ENCODE results near the gene SKI. TPM values are rescaled to one million over a fixed set of nuclear protein-coding genes. Genes with fewer than 3 reads are reported as not detected.
"Not testable (repeated sequence)": the region's sequence is repeated elsewhere in the genome, so short reads cannot be mapped to it uniquely, and the experiment has no call there.

Gene SKI
- total and polyA plus RNA-seq, 2 of the 4 experiments (the other 2 are of a cell fraction) = 2.3 to 20.1 TPM

DNA sequence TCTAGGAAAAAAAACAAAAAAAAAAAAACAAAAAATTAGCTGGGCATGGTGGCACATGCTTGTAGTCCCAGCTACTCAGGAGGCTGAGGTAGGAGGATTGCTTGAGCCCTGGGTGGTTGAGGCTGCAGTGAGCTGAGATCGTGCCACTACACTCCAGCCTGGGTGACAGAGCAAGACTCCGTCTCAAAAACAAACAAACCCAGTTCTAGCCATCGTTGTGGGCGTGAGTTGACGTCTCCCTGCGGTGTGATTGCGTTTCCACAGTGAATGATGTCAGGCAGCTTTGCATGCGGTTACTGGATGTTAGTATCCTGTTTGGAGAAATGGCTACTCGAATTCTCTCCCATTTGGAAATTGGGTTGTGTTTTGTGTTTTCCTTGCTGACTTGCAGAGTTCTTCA, 68.1 kb downstream of the SKI start:
- H3K27me3 ChIP-seq (ENCODE audit: control insufficient read depth, insufficient read depth, low read length); H2BK20ac ChIP-seq (ENCODE audit: low read depth, low read length); H3K4me3 ChIP-seq (ENCODE audit: insufficient read depth, low read depth, low read length); H3K9me3 ChIP-seq (ENCODE audit: control insufficient read depth, insufficient read depth, low read length); H2BK15ac ChIP-seq (ENCODE audit: low read depth, low read length); H3K27ac ChIP-seq (ENCODE audit: insufficient read depth, low read length); H2BK120ac ChIP-seq (ENCODE audit: low read depth, low read length); H3K4me2 ChIP-seq (ENCODE audit: low read depth, low read length); H3K9ac ChIP-seq (ENCODE audit: low read depth, low read length); H2BK5ac ChIP-seq (ENCODE audit: low read depth, low read length, poor library complexity, severe bottlenecking); H2AFZ ChIP-seq (replicated peaks; ENCODE audit: low read length, poor library complexity); H2AK9ac ChIP-seq (replicated peaks; ENCODE audit: low read depth, low read length, poor library complexity); H2AK5ac ChIP-seq (ENCODE audit: low read depth, low read length); H4K91ac ChIP-seq (ENCODE audit: insufficient read depth, low read depth, low read length); H3K56ac ChIP-seq (ENCODE audit: extremely low read depth, insufficient read depth, low read length); H3K18ac ChIP-seq (ENCODE audit: low read depth, low read length); BruUV-seq (replicated peaks); dilution Hi-C loops (cut with HindIII; ENCODE audit: low sequenced_read_pairs, unreplicated experiment); H3K36me3 ChIP-seq (ENCODE audit: control insufficient read depth, insufficient read depth, low read length); intact Hi-C loops (cut with micrococcal nuclease); H4K5ac ChIP-seq (ENCODE audit: low read depth, low read length): not testable (repeated sequence)
- 0 out of 2 replicates have a peak, but pooled peaks have one; percentile 7 for ATAC-seq (ENCODE audit: low read depth)
- in situ Hi-C loops (cut with MboI; ENCODE audit: low sequenced_read_pairs) = loop anchor here (5.0 kb wide), 1 partner anchor 59 kb away; no protein-coding TSS in a partner anchor
- peak; percentile 81 for DNase-seq
- Histone ChIP-seq H3K9me1 (ENCODE audit: insufficient read depth, low read length) (peaks cover 43% of the 10 kb centered on the region), H3K14ac (replicated peaks; ENCODE audit: low read depth, low read length) (0 out of 2 replicates have a peak overlapping the region, but pooled peaks have one; percentile 72), H3K79me1 (ENCODE audit: low read depth in 1 of 2, low read length in 2 of 2) (peaks cover 7 to 96% of the 10 kb centered on the region in 2 experiments; a peak in 3 of 4 replicates), H3K4me1 (ENCODE audit: control insufficient read depth, insufficient read depth, low read length) (peaks cover 57% of the 10 kb centered on the region), H3K23ac (ENCODE audit: low read depth, low read length) (0 out of 2 replicates have a peak overlapping the region, but pooled peaks have one; percentile 52), H4K20me1 (ENCODE audit: insufficient read depth, low read length) (peaks cover 73% of the 10 kb centered on the region), H3K4ac (ENCODE audit: low read depth, low read length) (peak overlapping the region; percentile 29; the same call in 1 of the 2 replicates), H4K8ac (ENCODE audit: low read depth in 2 of 2, low read length in 2 of 2) (peak overlapping the region in 1 of 2 experiments; percentile 2; a peak in 1 of 4 replicates)
- POLR2A ChIA-PET (ENCODE audit: unreplicated experiment) = interaction anchor here (0.6 kb wide), 1 partner anchor 15 kb away, joined by 4 read pairs; no protein-coding TSS in a partner anchor
- WGBS, 2 experiments (ENCODE audit: extremely low coverage in 2 of 2, insufficient read length in 1 of 2) = 33% methylated on average over 3 of the region's 9 CpGs; no CpG with 5 or more reads in 1 of the 2 experiments
- TF ChIP-seq RCOR1 (IDR thresholded peaks at IDR 0.05; ENCODE audit: insufficient replicate concordance, low read length) (peak; percentile 49), BHLHE40 (IDR thresholded peaks at IDR 0.05; ENCODE audit: low read depth, low read length) (peak; percentile 17; the same call in 1 of the 2 replicates), CEBPB (IDR thresholded peaks at IDR 0.05; ENCODE audit: low read depth, low read length) (peak; percentile 45)
- CTCF ChIA-PET = interaction anchor here (0.6 to 1.1 kb wide), 2 partner anchors 19 to 219 kb away, joined by 3 read pairs; no protein-coding TSS in a partner anchor
